H9 (cell line): ENCODE measurements around the gene APRT. TPM values are rescaled to one million over a fixed set of nuclear protein-coding genes. Genes with fewer than 3 reads are reported as not detected.
A peak's percentile ranks its signal among the peaks of the same experiment; 100 is the strongest.

Experiments
- DNase-seq: peaks from one replicate; pipeline ENCODE4 v3.0.0-alpha.2; 2017
- H2AFZ ChIP-seq: one replicate; pipeline ENCODE4 v1.6.1; 2013; ENCODE audit warnings: mild to moderate bottlenecking, low read length, control low read depth, moderate library complexity
- H2AK5ac ChIP-seq: 2 replicates; pipeline ENCODE4 v1.6.1; 2013; ENCODE audit warnings: low read length, control low read depth, mixed read lengths; ENCODE audit not compliant: insufficient read length
- H2BK120ac ChIP-seq: one replicate; pipeline ENCODE4 v1.6.1; 2013; ENCODE audit warnings: low read depth, mild to moderate bottlenecking, low read length, control low read depth, inconsistent platforms; ENCODE audit not compliant: poor library complexity, severe bottlenecking
- H2BK12ac ChIP-seq: 2 replicates; pipeline ENCODE4 v1.6.1; 2013; ENCODE audit warnings: low read length, control low read depth, mixed read lengths, low read depth; ENCODE audit not compliant: insufficient read length
- H2BK15ac ChIP-seq: 2 replicates; pipeline ENCODE4 v1.6.1; 2013; ENCODE audit warnings: low read depth, low read length, control low read depth
- H2BK20ac ChIP-seq: one replicate; pipeline ENCODE4 v1.6.1; 2013; ENCODE audit warnings: low read depth, mild to moderate bottlenecking, low read length, control low read depth, inconsistent platforms; ENCODE audit not compliant: poor library complexity, severe bottlenecking
- H2BK5ac ChIP-seq: 2 replicates; pipeline ENCODE4 v1.6.1; 2013; ENCODE audit warnings: low read length, control low read depth, mixed read lengths; ENCODE audit not compliant: insufficient read length
- H3K14ac ChIP-seq: 2 replicates; pipeline ENCODE4 v1.6.1; 2013; ENCODE audit warnings: low read length, control low read depth; ENCODE audit not compliant: insufficient read depth
- H3K18ac ChIP-seq: 2 replicates; pipeline ENCODE4 v1.6.1; 2013; ENCODE audit warnings: low read depth, mild to moderate bottlenecking, mixed read lengths, low read length, control low read depth; ENCODE audit not compliant: insufficient read length
- H3K23ac ChIP-seq: 2 replicates; pipeline ENCODE4 v1.6.1; 2013; ENCODE audit warnings: low read length, control low read depth, mixed read lengths, low read depth; ENCODE audit not compliant: insufficient read length
- H3K23me2 ChIP-seq: 2 replicates; pipeline ENCODE4 v1.6.1; 2013; ENCODE audit warnings: low read depth, mild to moderate bottlenecking, mixed read lengths, low read length, control low read depth; ENCODE audit not compliant: insufficient read length, poor library complexity, severe bottlenecking
- H3K27ac ChIP-seq: 2 replicates; pipeline ENCODE4 v1.5.1; 2013; ENCODE audit warnings: low read length, control low read depth, mixed read lengths, low read depth; ENCODE audit not compliant: insufficient read length
- H3K27me3 ChIP-seq: 2 replicates; pipeline ENCODE4 v1.6.1; 2013; ENCODE audit warnings: low read length, control low read depth, inconsistent platforms; ENCODE audit not compliant: insufficient read depth
- H3K4ac ChIP-seq: 2 replicates; pipeline ENCODE4 v1.6.1; 2013; ENCODE audit warnings: low read depth, mild to moderate bottlenecking, control low read depth, inconsistent platforms, low read length, moderate library complexity
- H3K4me1 ChIP-seq: 2 replicates; pipeline ENCODE4 v1.6.1; 2013; ENCODE audit warnings: low read length, control low read depth, inconsistent platforms; ENCODE audit not compliant: insufficient read depth
- H3K4me2 ChIP-seq: 2 replicates; pipeline ENCODE4 v1.6.1; 2013; ENCODE audit warnings: low read length, control low read depth, mixed read lengths; ENCODE audit not compliant: insufficient read length, insufficient read depth
- H3K56ac ChIP-seq: 2 replicates; pipeline ENCODE4 v1.6.1; 2013; ENCODE audit warnings: low read depth, mild to moderate bottlenecking, mixed read lengths, low read length, control low read depth; ENCODE audit not compliant: insufficient read length
- H3K79me1 ChIP-seq: 2 replicates; pipeline ENCODE4 v1.6.1; 2013; ENCODE audit warnings: low read depth, mild to moderate bottlenecking, moderate library complexity, low read length, control low read depth, inconsistent platforms; ENCODE audit not compliant: insufficient read depth, poor library complexity, severe bottlenecking
- H3K79me2 ChIP-seq: 2 replicates; pipeline ENCODE4 v1.6.1; 2013; ENCODE audit warnings: low read length, control low read depth, inconsistent platforms; ENCODE audit not compliant: insufficient read depth
- H3K9ac ChIP-seq: 2 replicates; pipeline ENCODE4 v1.6.1; 2013; ENCODE audit warnings: low read length, control low read depth, mixed read lengths; ENCODE audit not compliant: insufficient read length; ENCODE audit errors: extremely low read depth
- H3K9me3 ChIP-seq: one replicate; pipeline ENCODE4 v1.6.1; 2013; ENCODE audit warnings: low read depth, low read length, inconsistent platforms; ENCODE audit not compliant: control insufficient read depth
- H3T11ph ChIP-seq: one replicate; pipeline ENCODE4 v1.6.1; 2013; ENCODE audit warnings: mild to moderate bottlenecking, low read length, control low read depth, inconsistent platforms
- H4K20me1 ChIP-seq: one replicate; pipeline ENCODE4 v1.6.1; 2013; ENCODE audit not compliant: control insufficient read depth, insufficient read length, insufficient read depth
- H4K5ac ChIP-seq: 2 replicates; pipeline ENCODE4 v1.6.1; 2013; ENCODE audit warnings: low read depth, mild to moderate bottlenecking, mixed read lengths, low read length, control low read depth; ENCODE audit not compliant: insufficient read length
- H4K8ac ChIP-seq: replicated peaks from 2 replicates; pipeline ENCODE4 v1.6.1; 2013; ENCODE audit warnings: low read length, control low read depth, mixed read lengths, low read depth; ENCODE audit not compliant: insufficient read length
- H4K91ac ChIP-seq: 2 replicates; pipeline ENCODE4 v1.6.1; 2013; ENCODE audit warnings: low read depth, mild to moderate bottlenecking, moderate library complexity, mixed read lengths, low read length, control low read depth; ENCODE audit not compliant: insufficient read length
- H3K27ac Mint-ChIP-seq, 3 experiments: 2 replicates in 2 of 3; 3 replicates in 1 of 3; pipeline ENCODE4 v1.8.0; 2020 to 2021; ENCODE audit warnings: mixed read lengths in 3 of 3, mild to moderate bottlenecking in 1 of 3, moderate library complexity in 1 of 3
- H3K27me3 Mint-ChIP-seq: 2 replicates; pipeline ENCODE4 v1.8.0; 2021; ENCODE audit warnings: low read depth, mild to moderate bottlenecking, moderate library complexity, mixed read lengths
- H3K36me3 Mint-ChIP-seq, 3 experiments: 2 replicates in 2 of 3; 3 replicates in 1 of 3; pipeline ENCODE4 v1.8.0; 2020 to 2021; ENCODE audit warnings: low read depth in 3 of 3, mixed read lengths in 3 of 3; ENCODE audit not compliant: insufficient read depth in 1 of 3
- H3K4me1 Mint-ChIP-seq, 2 experiments: 2 replicates each; pipeline ENCODE4 v1.8.0; 2020; ENCODE audit warnings: mixed read lengths in 2 of 2
- H3K4me3 Mint-ChIP-seq, 2 experiments: 2 replicates in 1 of 2; 3 replicates in 1 of 2; pipeline ENCODE4 v1.8.0; 2020 to 2021; ENCODE audit warnings: mild to moderate bottlenecking in 2 of 2, mixed read lengths in 2 of 2, moderate library complexity in 1 of 2
- H3K9me3 Mint-ChIP-seq, 2 experiments: 2 replicates in 1 of 2; 3 replicates in 1 of 2; pipeline ENCODE4 v1.8.0; 2020; ENCODE audit warnings: mild to moderate bottlenecking in 2 of 2, mixed read lengths in 2 of 2, moderate library complexity in 1 of 2
- WGBS: extraction: QIAGEN DNeasy Blood & Tissue Kit; methylation state at CpG from one replicate; pipeline ENCODE4 v1.1.7; 2013; ENCODE audit warnings: missing lambda C conversion rate, low lambda C conversion rate, mixed read lengths; ENCODE audit not compliant: insufficient read length; ENCODE audit errors: extremely low coverage; 5-methylcytosine and 5-hydroxymethylcytosine counted together
- total RNA-seq: library from RNA; stranded (reverse); gene quantifications from 2 replicates; pipeline ENCODE4 v1.2.1, GENCODE V29; 2021
- TF ChIP-seq, protein P1 (sequence below): fragments of 200-600 bp; sonication (generic); conservative IDR thresholded peaks from 3 replicates; pipeline ENCODE4 v1.8.0; 2021; ENCODE audit warnings: antibody characterized with exemption, mild to moderate bottlenecking

APRT gene
- total RNA-seq, 1 experiment from 2014 or later: 246 TPM

DNA sequence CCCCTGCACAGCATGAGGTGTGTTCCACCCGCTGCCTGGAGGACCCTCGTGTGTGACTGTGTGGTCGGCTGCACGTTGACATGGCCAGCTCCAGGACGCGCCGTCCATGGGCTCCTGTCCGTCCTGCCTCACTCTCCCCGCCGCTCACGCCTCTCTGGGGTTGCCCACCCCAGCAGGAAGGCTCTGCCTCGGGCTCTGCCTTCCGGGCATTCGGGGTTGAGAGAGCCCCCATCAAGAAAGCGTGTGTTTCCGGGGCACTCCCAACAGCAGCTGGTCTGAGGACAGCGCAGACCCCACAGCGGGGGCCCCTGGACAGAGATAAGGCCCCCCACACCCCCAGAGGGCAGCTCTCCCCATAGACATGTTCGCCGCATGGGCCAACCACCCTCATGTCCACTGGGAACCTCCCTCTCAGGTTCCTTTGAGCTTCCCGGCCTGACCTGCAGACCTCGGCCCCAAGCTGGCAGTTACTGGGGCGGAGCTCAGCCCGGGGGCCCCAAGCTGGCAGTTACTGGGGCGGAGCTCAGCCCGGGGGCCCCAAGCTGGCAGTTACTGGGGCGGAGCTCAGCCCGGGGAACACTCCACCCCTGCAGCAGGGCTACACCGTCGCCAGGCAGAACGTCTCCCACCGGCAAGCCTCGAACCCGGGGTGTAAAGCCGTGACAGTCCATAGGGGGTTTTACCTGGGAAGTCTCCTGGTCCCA lies 18.3 kb downstream of the APRT start:
- no peak overlapping the region for H3K14ac ChIP-seq
- H2BK12ac ChIP-seq: no peak overlapping the region
- Mint-ChIP-seq H3K4me1 (peaks cover 11 to 36% of the 10 kb centered on the region in 2 experiments), H3K27me3 (peaks cover 6% of the 10 kb centered on the region), H3K36me3 (no peaks in the 10 kb centered on the region), H3K4me3 (no peak overlapping the region), H3K27ac (no peak overlapping the region), H3K9me3 (no peaks in the 10 kb centered on the region)
- H3K4me2 ChIP-seq: no peak overlapping the region
- no CpG with 5 or more reads among the region's 35 CpGs for WGBS
- DNase-seq: peak; percentile 28
- H3K56ac ChIP-seq: no peak overlapping the region
- H3K27ac ChIP-seq: no peak overlapping the region
- H2BK5ac ChIP-seq: no peak overlapping the region
- TF ChIP-seq, protein P1, sequence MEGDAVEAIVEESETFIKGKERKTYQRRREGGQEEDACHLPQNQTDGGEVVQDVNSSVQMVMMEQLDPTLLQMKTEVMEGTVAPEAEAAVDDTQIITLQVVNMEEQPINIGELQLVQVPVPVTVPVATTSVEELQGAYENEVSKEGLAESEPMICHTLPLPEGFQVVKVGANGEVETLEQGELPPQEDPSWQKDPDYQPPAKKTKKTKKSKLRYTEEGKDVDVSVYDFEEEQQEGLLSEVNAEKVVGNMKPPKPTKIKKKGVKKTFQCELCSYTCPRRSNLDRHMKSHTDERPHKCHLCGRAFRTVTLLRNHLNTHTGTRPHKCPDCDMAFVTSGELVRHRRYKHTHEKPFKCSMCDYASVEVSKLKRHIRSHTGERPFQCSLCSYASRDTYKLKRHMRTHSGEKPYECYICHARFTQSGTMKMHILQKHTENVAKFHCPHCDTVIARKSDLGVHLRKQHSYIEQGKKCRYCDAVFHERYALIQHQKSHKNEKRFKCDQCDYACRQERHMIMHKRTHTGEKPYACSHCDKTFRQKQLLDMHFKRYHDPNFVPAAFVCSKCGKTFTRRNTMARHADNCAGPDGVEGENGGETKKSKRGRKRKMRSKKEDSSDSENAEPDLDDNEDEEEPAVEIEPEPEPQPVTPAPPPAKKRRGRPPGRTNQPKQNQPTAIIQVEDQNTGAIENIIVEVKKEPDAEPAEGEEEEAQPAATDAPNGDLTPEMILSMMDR: no peak
- no peaks in the 10 kb centered on the region for H4K20me1 ChIP-seq
- H3K4ac ChIP-seq: no peak overlapping the region
- H3K79me1 ChIP-seq: no peaks in the 10 kb centered on the region
- no peak overlapping the region for H4K5ac ChIP-seq
- no peak overlapping the region for H4K91ac ChIP-seq
- no peak overlapping the region for H3K9ac ChIP-seq
- H3K79me2 ChIP-seq: no peaks in the 10 kb centered on the region
- H2BK120ac ChIP-seq: no peak overlapping the region
- H3K18ac ChIP-seq: no peak overlapping the region
- H3K9me3 ChIP-seq: no peaks in the 10 kb centered on the region
- H2AK5ac ChIP-seq: no peak overlapping the region
- no peak overlapping the region for H4K8ac ChIP-seq
- no peak overlapping the region for H3T11ph ChIP-seq
- H3K4me1 ChIP-seq: peaks cover 3% of the 10 kb centered on the region; the same call in 1 of the 2 replicates
- H2AFZ ChIP-seq: no peak overlapping the region
- H2BK20ac ChIP-seq: no peak overlapping the region
- no peak overlapping the region for H2BK15ac ChIP-seq
- peaks cover 5% of the 10 kb centered on the region for H3K23me2 ChIP-seq
- H3K23ac ChIP-seq: no peak overlapping the region
- no peaks in the 10 kb centered on the region for H3K27me3 ChIP-seq
